SK-N-SH (cell line): Measurements from ENCODE around the gene CCM2. TPM values are rescaled to one million over a fixed set of nuclear protein-coding genes. Genes with fewer than 3 reads are reported as not detected.

Experiments
- CTCF ChIA-PET: fragments of 300-600, 350-600 bp; formaldehyde crosslinking; extraction: SDS; loops from one replicate; lab custom pipeline; 2021; lab: Yijun Ruan, JAX
- POLR2A ChIA-PET: fragments of 350-600 bp; sonication (Branson Sonifier 250); formaldehyde crosslinking; extraction: SDS; loops from one replicate; lab custom pipeline; 2020; ENCODE audit warnings: antibody characterized with exemption, inconsistent platforms; lab: Yijun Ruan, JAX
- DNase-seq: peaks from one replicate; pipeline ENCODE4 v3.0.0; 2012
- H2AFZ ChIP-seq: fragments of 200-600 bp; sonication (generic); 2 replicates; pipeline ENCODE4 v1.8.1; 2016; ENCODE audit warnings: antibody characterized with exemption, mild to moderate bottlenecking, low read depth
- H3F3A ChIP-seq: fragments of 200-600 bp; sonication (generic); replicated peaks from 2 replicates; pipeline ENCODE3; 2016; ENCODE audit warnings: antibody characterized with exemption, mild to moderate bottlenecking; ENCODE audit not compliant: insufficient read depth
- H3K27ac ChIP-seq, 2 experiments: fragments of 200-500 bp in 1 of 2; fragments of 200-600 bp in 1 of 2; sonication (Bioruptor generic) in 1 of 2; sonication (generic), shearing (Covaris generic) in 1 of 2; 2 replicates each; pipeline versions ENCODE4 v1.5.1 to v1.6.1; 2014 to 2016; ENCODE audit warnings: low read depth in 2 of 2, inconsistent platforms in 1 of 2, low read length in 1 of 2, mild to moderate bottlenecking in 1 of 2, mixed read lengths in 1 of 2
- H3K27me3 ChIP-seq: fragments of 200-600 bp; sonication (generic), shearing (Covaris generic); 2 replicates; pipeline ENCODE4 v1.6.1; 2016; ENCODE audit warnings: mixed run types; ENCODE audit not compliant: insufficient read depth
- H3K36me3 ChIP-seq, 2 experiments: fragments of 200-500 bp in 1 of 2; fragments of 200-600 bp in 1 of 2; sonication (Bioruptor generic) in 1 of 2; sonication (generic) in 1 of 2; replicated peaks in 1 of 2; 2 replicates each; pipeline versions ENCODE3 to v1.5.1; 2014 to 2016; ENCODE audit warnings: low read length in 1 of 2, mild to moderate bottlenecking in 1 of 2; ENCODE audit not compliant: insufficient read depth in 2 of 2, control insufficient read depth in 1 of 2
- H3K4me1 ChIP-seq, 2 experiments: fragments of 200-500 bp in 1 of 2; fragments of 200-600 bp in 1 of 2; sonication (Bioruptor generic) in 1 of 2; sonication (generic), shearing (Covaris generic) in 1 of 2; 2 replicates each; pipeline versions ENCODE4 v1.5.1 to v1.6.1; 2014 to 2016; ENCODE audit warnings: low read depth in 1 of 2, low read length in 1 of 2, mixed run types in 1 of 2; ENCODE audit not compliant: insufficient read depth in 2 of 2, control insufficient read depth in 1 of 2
- H3K4me2 ChIP-seq: fragments of 200-600 bp; sonication (generic), shearing (Covaris generic); 2 replicates; pipeline ENCODE4 v1.6.1; 2017; ENCODE audit warnings: mixed run types
- H3K4me3 ChIP-seq, 2 experiments: fragments of 200-500 bp in 1 of 2; fragments of 200-600 bp in 1 of 2; sonication (Bioruptor generic) in 1 of 2; sonication (generic), shearing (Covaris generic) in 1 of 2; 2 replicates each; pipeline versions ENCODE4 v1.5.1 to v1.8.1; 2014 to 2016; ENCODE audit warnings: low read depth in 2 of 2, inconsistent platforms in 1 of 2, low read length in 1 of 2, mild to moderate bottlenecking in 1 of 2, mixed read lengths in 1 of 2, moderate library complexity in 1 of 2
- H3K79me2 ChIP-seq: fragments of 200-600 bp; sonication (generic); 2 replicates; pipeline ENCODE4 v1.8.1; 2017; ENCODE audit warnings: mild to moderate bottlenecking; ENCODE audit not compliant: insufficient read depth
- H3K9ac ChIP-seq: fragments of 200-600 bp; sonication (generic); 2 replicates; pipeline ENCODE4 v1.6.1; 2017; ENCODE audit warnings: mixed run types
- H3K9me2 ChIP-seq: fragments of 200-600 bp; sonication (generic); 2 replicates; pipeline ENCODE4 v1.6.1; 2017; ENCODE audit warnings: mixed run types
- H3K9me3 ChIP-seq: fragments of 200-600 bp; sonication (generic); 2 replicates; pipeline ENCODE4 v1.6.1; 2017; ENCODE audit warnings: mixed run types, mild to moderate bottlenecking, moderate library complexity
- H4K20me1 ChIP-seq: fragments of 200-600 bp; sonication (generic); 2 replicates; pipeline ENCODE4 v1.6.1; 2017; ENCODE audit warnings: mild to moderate bottlenecking, mixed run types; ENCODE audit not compliant: insufficient read depth
- CHD2 ChIP-seq: fragments of 150-350 bp; IDR thresholded peaks from 2 replicates; pipeline ENCODE4 v1.6.1; 2018; ENCODE audit warnings: low read length; ENCODE audit not compliant: partially characterized antibody
- EP300 ChIP-seq, 2 experiments: IDR thresholded peaks; 2 replicates each; pipeline versions ENCODE4 v1.4.0 to v1.6.1; 2012; ENCODE audit warnings: borderline replicate concordance in 1 of 2, low read depth in 1 of 2, low read length in 1 of 2
- FOSL2 ChIP-seq: IDR thresholded peaks from 2 replicates; pipeline ENCODE4 v1.4.0; 2012; ENCODE audit warnings: low read depth, mild to moderate bottlenecking, moderate library complexity, borderline replicate concordance
- FOXJ3 ChIP-seq: sonication (generic); formaldehyde crosslinking; IDR thresholded peaks from 2 replicates; pipeline ENCODE4 v1.5.1; 2020; ENCODE audit warnings: mild to moderate bottlenecking, missing genetic modification reagents
- GABPA ChIP-seq: IDR thresholded peaks from 2 replicates; pipeline ENCODE4 v1.4.0; 2012; ENCODE audit warnings: low read depth, mild to moderate bottlenecking
- JUND ChIP-seq: IDR thresholded peaks from 2 replicates; pipeline ENCODE4 v1.4.0; 2012
- MAX ChIP-seq: IDR thresholded peaks from 2 replicates; pipeline ENCODE4 v1.4.0; 2012; ENCODE audit warnings: low read depth
- MXI1 ChIP-seq: IDR thresholded peaks from 2 replicates; pipeline ENCODE4 v1.6.1; 2012; ENCODE audit warnings: mild to moderate bottlenecking, low read depth, low read length, improper control_type of control experiment
- PBX3 ChIP-seq: IDR thresholded peaks from 2 replicates; pipeline ENCODE4; 2012
- RCOR1 ChIP-seq: fragments of 150-350 bp; IDR thresholded peaks from 2 replicates; pipeline ENCODE4 v1.6.1; 2017; ENCODE audit warnings: antibody characterized with exemption, low read length
- RFX5 ChIP-seq: IDR thresholded peaks from 2 replicates; pipeline ENCODE4 v1.6.1; 2012; ENCODE audit warnings: mild to moderate bottlenecking, improper control_type of control experiment, low read length
- SIN3A ChIP-seq: IDR thresholded peaks from 2 replicates; pipeline ENCODE4 v1.6.1; 2012; ENCODE audit warnings: low read depth, mild to moderate bottlenecking, low read length, moderate library complexity, borderline replicate concordance
- TCF12 ChIP-seq: IDR thresholded peaks from 2 replicates; pipeline ENCODE4 v1.4.0; 2012
- TEAD4 ChIP-seq: IDR thresholded peaks from 2 replicates; pipeline ENCODE4 v1.4.0; 2012; ENCODE audit warnings: mild to moderate bottlenecking, borderline replicate concordance; ENCODE audit not compliant: insufficient read depth
- WGBS: methylation state at CpG from one replicate; pipeline ENCODE4 v1.1.6; 2017; ENCODE audit warnings: low lambda C conversion rate; 5-methylcytosine and 5-hydroxymethylcytosine counted together
- polyA plus RNA-seq, 3 experiments: library from polyadenylated mRNA; depleted of rRNA; stranded (reverse); fragments of >200 nt; gene quantifications; 2 replicates each; pipeline ENCODE4 v1.2.3, GENCODE V29; 2012
- TF ChIP-seq, protein P1 (sequence below): IDR thresholded peaks from 2 replicates; pipeline ENCODE4 v1.4.0; 2012; ENCODE audit warnings: low read depth, borderline replicate concordance
- TF ChIP-seq, protein P2 (sequence below): fragments of 200-600 bp; sonication (generic); IDR thresholded peaks from 2 replicates; pipeline ENCODE4 v1.6.1; 2017; ENCODE audit warnings: antibody characterized with exemption, mild to moderate bottlenecking, moderate library complexity
- TF ChIP-seq, protein P3 (sequence below): IDR thresholded peaks from 2 replicates; pipeline ENCODE4 v1.6.1; 2012; ENCODE audit warnings: mild to moderate bottlenecking, low read depth, low read length, moderate library complexity

CCM2 gene
- polyA plus RNA-seq, 1 of the 3 experiments (the other 2 are of a cell fraction) = 83.2 TPM

- Histone ChIP-seq H2AFZ (no peak overlapping the region), H3K9me3 (no peaks in the 10 kb centered on the region), H3K9ac (peak overlapping the region; percentile 85), H3K4me2 (peak overlapping the region; percentile 78), H4K20me1 (peaks cover 43% of the 10 kb centered on the region), H3K36me3 (no peaks in the 10 kb centered on the region), H3K4me1 (peaks cover 0 to 10% of the 10 kb centered on the region in 2 experiments; a peak in 3 of 4 replicates), H3K27me3 (no peaks in the 10 kb centered on the region), H3K9me2 (no peaks in the 10 kb centered on the region), H3K79me2 (peaks cover 59% of the 10 kb centered on the region), H3K4me3 (peak overlapping the region; percentile 62 to 88), H3F3A (peaks cover 5% of the 10 kb centered on the region)
- POLR2A ChIA-PET = interaction anchor here (1.1 to 3.3 kb wide), 9 partner anchors 14 to 116 kb away, joined by 3 to 28 read pairs (median 4); partner anchors contain the start of genes PURB and TBRG4
- DNase-seq = peak; percentile 31
- CTCF ChIA-PET = interaction anchor here (0.6 to 3.1 kb wide), 10 partner anchors 9 to 135 kb away, joined by 3 to 12 read pairs (median 4); partner anchors contain the start of gene TBRG4
- WGBS = 30% methylated on average over 10 of the region's 10 CpGs
- TF ChIP-seq CHD2 (no peak), MXI1 (peak; percentile 77; the same call in 1 of the 2 replicates), SIN3A (0 out of 2 replicates have a peak, but pooled peaks have one; percentile 14), TEAD4 (no peak), EP300 (IDR thresholded peaks at IDR 0.05; ENCODE audit: borderline replicate concordance in 1 of 2, low read depth in 1 of 2, low read length in 1 of 2) (no peak), PBX3 (peak; percentile 4; the same call in 1 of the 2 replicates), RFX5 (no peak), TCF12 (no peak), RCOR1 (no peak), GABPA (no peak), FOXJ3 (CRISPR knock-in tag) (no peak), FOSL2 (no peak), MAX (peak; percentile 95), JUND (no peak)
- TF ChIP-seq, protein P1, sequence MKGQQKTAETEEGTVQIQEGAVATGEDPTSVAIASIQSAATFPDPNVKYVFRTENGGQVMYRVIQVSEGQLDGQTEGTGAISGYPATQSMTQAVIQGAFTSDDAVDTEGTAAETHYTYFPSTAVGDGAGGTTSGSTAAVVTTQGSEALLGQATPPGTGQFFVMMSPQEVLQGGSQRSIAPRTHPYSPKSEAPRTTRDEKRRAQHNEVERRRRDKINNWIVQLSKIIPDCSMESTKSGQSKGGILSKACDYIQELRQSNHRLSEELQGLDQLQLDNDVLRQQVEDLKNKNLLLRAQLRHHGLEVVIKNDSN = no peak
- TF ChIP-seq, protein P2, sequence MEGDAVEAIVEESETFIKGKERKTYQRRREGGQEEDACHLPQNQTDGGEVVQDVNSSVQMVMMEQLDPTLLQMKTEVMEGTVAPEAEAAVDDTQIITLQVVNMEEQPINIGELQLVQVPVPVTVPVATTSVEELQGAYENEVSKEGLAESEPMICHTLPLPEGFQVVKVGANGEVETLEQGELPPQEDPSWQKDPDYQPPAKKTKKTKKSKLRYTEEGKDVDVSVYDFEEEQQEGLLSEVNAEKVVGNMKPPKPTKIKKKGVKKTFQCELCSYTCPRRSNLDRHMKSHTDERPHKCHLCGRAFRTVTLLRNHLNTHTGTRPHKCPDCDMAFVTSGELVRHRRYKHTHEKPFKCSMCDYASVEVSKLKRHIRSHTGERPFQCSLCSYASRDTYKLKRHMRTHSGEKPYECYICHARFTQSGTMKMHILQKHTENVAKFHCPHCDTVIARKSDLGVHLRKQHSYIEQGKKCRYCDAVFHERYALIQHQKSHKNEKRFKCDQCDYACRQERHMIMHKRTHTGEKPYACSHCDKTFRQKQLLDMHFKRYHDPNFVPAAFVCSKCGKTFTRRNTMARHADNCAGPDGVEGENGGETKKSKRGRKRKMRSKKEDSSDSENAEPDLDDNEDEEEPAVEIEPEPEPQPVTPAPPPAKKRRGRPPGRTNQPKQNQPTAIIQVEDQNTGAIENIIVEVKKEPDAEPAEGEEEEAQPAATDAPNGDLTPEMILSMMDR = no peak
- TF ChIP-seq, protein P3, sequence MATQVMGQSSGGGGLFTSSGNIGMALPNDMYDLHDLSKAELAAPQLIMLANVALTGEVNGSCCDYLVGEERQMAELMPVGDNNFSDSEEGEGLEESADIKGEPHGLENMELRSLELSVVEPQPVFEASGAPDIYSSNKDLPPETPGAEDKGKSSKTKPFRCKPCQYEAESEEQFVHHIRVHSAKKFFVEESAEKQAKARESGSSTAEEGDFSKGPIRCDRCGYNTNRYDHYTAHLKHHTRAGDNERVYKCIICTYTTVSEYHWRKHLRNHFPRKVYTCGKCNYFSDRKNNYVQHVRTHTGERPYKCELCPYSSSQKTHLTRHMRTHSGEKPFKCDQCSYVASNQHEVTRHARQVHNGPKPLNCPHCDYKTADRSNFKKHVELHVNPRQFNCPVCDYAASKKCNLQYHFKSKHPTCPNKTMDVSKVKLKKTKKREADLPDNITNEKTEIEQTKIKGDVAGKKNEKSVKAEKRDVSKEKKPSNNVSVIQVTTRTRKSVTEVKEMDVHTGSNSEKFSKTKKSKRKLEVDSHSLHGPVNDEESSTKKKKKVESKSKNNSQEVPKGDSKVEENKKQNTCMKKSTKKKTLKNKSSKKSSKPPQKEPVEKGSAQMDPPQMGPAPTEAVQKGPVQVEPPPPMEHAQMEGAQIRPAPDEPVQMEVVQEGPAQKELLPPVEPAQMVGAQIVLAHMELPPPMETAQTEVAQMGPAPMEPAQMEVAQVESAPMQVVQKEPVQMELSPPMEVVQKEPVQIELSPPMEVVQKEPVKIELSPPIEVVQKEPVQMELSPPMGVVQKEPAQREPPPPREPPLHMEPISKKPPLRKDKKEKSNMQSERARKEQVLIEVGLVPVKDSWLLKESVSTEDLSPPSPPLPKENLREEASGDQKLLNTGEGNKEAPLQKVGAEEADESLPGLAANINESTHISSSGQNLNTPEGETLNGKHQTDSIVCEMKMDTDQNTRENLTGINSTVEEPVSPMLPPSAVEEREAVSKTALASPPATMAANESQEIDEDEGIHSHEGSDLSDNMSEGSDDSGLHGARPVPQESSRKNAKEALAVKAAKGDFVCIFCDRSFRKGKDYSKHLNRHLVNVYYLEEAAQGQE = no peak
- TF ChIP-seq, all 33 proteins: peak for 4
- H3K27ac ChIP-seq = peak overlapping the region; percentile 68 to 74; a peak in 3 of 4 replicates
These were observed 1.2 kb downstream of the CCM2 start for GRCh38 chr7:45001138-45001694.
